IMR-90 (cell line): ENCODE measurements around the gene ARL10. TPM values are rescaled to one million over a fixed set of nuclear protein-coding genes. Genes with fewer than 3 reads are reported as not detected.

Experiments
- ATAC-seq: fragments of 200-7000 bp; cut with Tn5 transposase; 2 replicates; pipeline ENCODE4 v1.9.1; 2020; ENCODE audit warnings: low read depth, mild to moderate bottlenecking, moderate library complexity
- BruUV-seq: library from RNA; stranded (reverse); fragments of 400-500 nt; replicated peaks from 2 replicates; lab custom pipeline; 2021; lab: Mats Ljungman, UMichigan
- CTCF ChIA-PET: fragments of 300-600 bp; formaldehyde crosslinking; extraction: SDS; loops from one replicate; lab custom pipeline; 2021; ENCODE audit warnings: antibody characterized with exemption; lab: Yijun Ruan, JAX
- POLR2A ChIA-PET: fragments of 300-600 bp; sonication (Branson Sonifier 250); formaldehyde crosslinking; loops from one replicate; lab custom pipeline; 2022; ENCODE audit warnings: antibody characterized with exemption; ENCODE audit not compliant: unreplicated experiment; lab: Charles Lee
- DNase-seq: peaks from one replicate; pipeline ENCODE4 v3.0.0; 2013
- H2AFZ ChIP-seq: replicated peaks from 2 replicates; pipeline ENCODE3; 2013; ENCODE audit warnings: low read length, mild to moderate bottlenecking; ENCODE audit not compliant: poor library complexity
- H2AK5ac ChIP-seq: 2 replicates; pipeline ENCODE4 v1.6.1; 2013; ENCODE audit warnings: low read depth, low read length, inconsistent platforms
- H2AK9ac ChIP-seq: replicated peaks from 2 replicates; pipeline ENCODE3; 2013; ENCODE audit warnings: mild to moderate bottlenecking, low read depth, low read length, moderate library complexity; ENCODE audit not compliant: poor library complexity
- H2BK120ac ChIP-seq: 2 replicates; pipeline ENCODE4 v1.6.1; 2013; ENCODE audit warnings: low read depth, low read length, inconsistent platforms
- H2BK15ac ChIP-seq: 3 replicates; pipeline ENCODE4 v1.6.1; 2013; ENCODE audit warnings: low read depth, low read length, inconsistent platforms
- H2BK20ac ChIP-seq: 2 replicates; pipeline ENCODE4 v1.6.1; 2013; ENCODE audit warnings: low read depth, mild to moderate bottlenecking, inconsistent platforms, low read length, moderate library complexity
- H2BK5ac ChIP-seq: 2 replicates; pipeline ENCODE4 v1.6.1; 2013; ENCODE audit warnings: mild to moderate bottlenecking, low read depth, low read length, inconsistent platforms; ENCODE audit not compliant: poor library complexity, severe bottlenecking
- H3K14ac ChIP-seq: replicated peaks from 2 replicates; pipeline ENCODE4 v1.6.1; 2013; ENCODE audit warnings: low read depth, low read length, inconsistent platforms
- H3K18ac ChIP-seq: 2 replicates; pipeline ENCODE4 v1.6.1; 2013; ENCODE audit warnings: low read depth, low read length, control low read depth
- H3K23ac ChIP-seq: 2 replicates; pipeline ENCODE4 v1.6.1; 2013; ENCODE audit warnings: low read depth, low read length, inconsistent platforms
- H3K27ac ChIP-seq: 2 replicates; pipeline ENCODE4 v1.5.1; 2013; ENCODE audit warnings: mild to moderate bottlenecking, control low read depth, low read length; ENCODE audit not compliant: insufficient read depth
- H3K27me3 ChIP-seq: 2 replicates; pipeline ENCODE4 v1.6.1; 2013; ENCODE audit warnings: low read length; ENCODE audit not compliant: control insufficient read depth, insufficient read depth
- H3K36me3 ChIP-seq: 2 replicates; pipeline ENCODE4 v1.6.1; 2013; ENCODE audit warnings: low read length, mixed read lengths; ENCODE audit not compliant: control insufficient read depth, insufficient read depth
- H3K4ac ChIP-seq: 2 replicates; pipeline ENCODE4 v1.6.1; 2013; ENCODE audit warnings: low read depth, low read length, inconsistent platforms
- H3K4me1 ChIP-seq: 2 replicates; pipeline ENCODE4 v1.6.1; 2013; ENCODE audit warnings: low read length, mixed read lengths; ENCODE audit not compliant: control insufficient read depth, insufficient read depth
- H3K4me2 ChIP-seq: 2 replicates; pipeline ENCODE4 v1.6.1; 2013; ENCODE audit warnings: low read depth, mild to moderate bottlenecking, control low read depth, low read length, moderate library complexity
- H3K4me3 ChIP-seq: 2 replicates; pipeline ENCODE4 v1.5.1; 2013; ENCODE audit warnings: low read depth, mild to moderate bottlenecking, control low read depth, low read length, moderate library complexity; ENCODE audit not compliant: insufficient read depth
- H3K56ac ChIP-seq: 2 replicates; pipeline ENCODE4 v1.6.1; 2013; ENCODE audit warnings: low read length, inconsistent platforms; ENCODE audit not compliant: insufficient read depth; ENCODE audit errors: extremely low read depth
- H3K79me1 ChIP-seq, 2 experiments: 2 replicates each; pipeline ENCODE4 v1.6.1; 2013; ENCODE audit warnings: low read length in 2 of 2, inconsistent platforms in 1 of 2, low read depth in 1 of 2
- H3K9ac ChIP-seq: 2 replicates; pipeline ENCODE4 v1.6.1; 2013; ENCODE audit warnings: low read depth, low read length, control low read depth
- H3K9me1 ChIP-seq: 2 replicates; pipeline ENCODE4 v1.6.1; 2013; ENCODE audit warnings: low read length, inconsistent platforms; ENCODE audit not compliant: insufficient read depth
- H3K9me3 ChIP-seq: 2 replicates; pipeline ENCODE4 v1.6.1; 2013; ENCODE audit warnings: low read length; ENCODE audit not compliant: control insufficient read depth, insufficient read depth
- H4K20me1 ChIP-seq: 2 replicates; pipeline ENCODE4 v1.6.1; 2013; ENCODE audit warnings: low read length, inconsistent platforms; ENCODE audit not compliant: insufficient read depth
- H4K5ac ChIP-seq: 2 replicates; pipeline ENCODE4 v1.6.1; 2013; ENCODE audit warnings: mild to moderate bottlenecking, low read depth, low read length, control low read depth
- H4K8ac ChIP-seq, 2 experiments: 2 replicates each; pipeline ENCODE4 v1.6.1; 2013; ENCODE audit warnings: low read depth in 2 of 2, low read length in 2 of 2, control low read depth in 1 of 2, inconsistent platforms in 1 of 2
- H4K91ac ChIP-seq: 2 replicates; pipeline ENCODE4 v1.6.1; 2013; ENCODE audit warnings: low read depth, low read length, inconsistent platforms; ENCODE audit not compliant: insufficient read depth
- BHLHE40 ChIP-seq: fragments of 150-350 bp; IDR thresholded peaks from 2 replicates; pipeline ENCODE4 v1.6.1; 2016; ENCODE audit warnings: mild to moderate bottlenecking, low read depth, low read length
- FOS ChIP-seq: fragments of 150-350 bp; IDR thresholded peaks from 2 replicates; pipeline ENCODE4 v1.6.1; 2016; ENCODE audit warnings: low read depth, low read length
- MAFK ChIP-seq: IDR thresholded peaks from 2 replicates; pipeline ENCODE4 v1.6.1; 2012; ENCODE audit warnings: low read depth, low read length, improper control_type of control experiment
- MAZ ChIP-seq: IDR thresholded peaks from 2 replicates; pipeline ENCODE4 v1.6.1; 2012; ENCODE audit warnings: low read depth, mild to moderate bottlenecking, low read length, improper control_type of control experiment, moderate library complexity, borderline replicate concordance
- MXI1 ChIP-seq: IDR thresholded peaks from 2 replicates; pipeline ENCODE4 v1.6.1; 2012; ENCODE audit warnings: low read depth, mild to moderate bottlenecking, low read length, moderate library complexity, borderline replicate concordance
- NFE2L2 ChIP-seq: fragments of 150-350 bp; IDR thresholded peaks from 2 replicates; pipeline ENCODE4 v1.6.1; 2016; ENCODE audit warnings: low read depth, mild to moderate bottlenecking, low read length
- POLR2A ChIP-seq: IDR thresholded peaks from 2 replicates; pipeline ENCODE4 v1.6.1; 2012; ENCODE audit warnings: mild to moderate bottlenecking, low read depth, low read length
- RCOR1 ChIP-seq: IDR thresholded peaks from 2 replicates; pipeline ENCODE4 v1.6.1; 2012; ENCODE audit warnings: mild to moderate bottlenecking, low read length, improper control_type of control experiment; ENCODE audit not compliant: insufficient replicate concordance
- RFX5 ChIP-seq: IDR thresholded peaks from 2 replicates; pipeline ENCODE4 v1.8.0; 2012; ENCODE audit warnings: low read depth, mild to moderate bottlenecking, low read length, moderate library complexity
- SMC3 ChIP-seq: fragments of 150-350 bp; IDR thresholded peaks from 2 replicates; pipeline ENCODE4 v1.6.1; 2016; ENCODE audit warnings: low read depth, mild to moderate bottlenecking, antibody characterized with exemption, low read length, moderate library complexity
- WGBS, 2 experiments: methylation state at CpG; one replicate each; pipeline versions ENCODE4 v1.1.5 to v1.1.7; 2013; ENCODE audit warnings: missing lambda C conversion rate in 2 of 2; ENCODE audit not compliant: insufficient read length in 1 of 2; ENCODE audit errors: extremely low coverage in 2 of 2; 5-methylcytosine and 5-hydroxymethylcytosine counted together
- dilution Hi-C: fragments of 300-500 bp; cut with HindIII; formaldehyde crosslinking; loops from one replicate; pipeline ENCODE4 v1.14.3; 2018; ENCODE audit warnings: low sequenced_read_pairs; ENCODE audit not compliant: unreplicated experiment
- in situ Hi-C: fragments of 300-500 bp; cut with MboI; formaldehyde crosslinking; loops from 3 replicates; pipeline ENCODE4 v1.14.3; 2019; ENCODE audit warnings: low sequenced_read_pairs, inconsistent platforms, mixed read lengths
- intact Hi-C: fragments of 100-400 bp; cut with micrococcal nuclease; formaldehyde crosslinking; loops from 2 replicates; pipeline ENCODE4 v1.10.0; 2022
- polyA plus RNA-seq, 3 experiments: library from polyadenylated mRNA; depleted of rRNA; stranded (reverse); fragments of >200 nt; gene quantifications; 2 replicates each; pipeline ENCODE4 v1.2.3, GENCODE V29; 2012; ENCODE audit warnings: low replicate concordance in 1 of 3
- total RNA-seq: library from RNA; depleted of rRNA; stranded (reverse); fragments of >200 nt; gene quantifications from 2 replicates; pipeline ENCODE4 v1.2.3, GENCODE V29; 2012
- TF ChIP-seq, protein P1 (sequence below): fragments of 150-350 bp; IDR thresholded peaks from 2 replicates; pipeline ENCODE4 v1.6.1; 2016; ENCODE audit warnings: low read depth, mild to moderate bottlenecking, low read length, moderate library complexity, borderline replicate concordance
- TF ChIP-seq, protein P2 (sequence below): conservative IDR thresholded peaks from 2 replicates; pipeline ENCODE4 v1.5.1; 2012; ENCODE audit warnings: mild to moderate bottlenecking, low read depth, low read length, improper control_type of control experiment
- TF ChIP-seq, protein P3 (sequence below): fragments of 150-350 bp; IDR thresholded peaks from 2 replicates; pipeline ENCODE4 v1.6.1; 2017; ENCODE audit warnings: mild to moderate bottlenecking, antibody characterized with exemption, low read length, low read depth

The ARL10 gene
- total and polyA plus RNA-seq, 2 of the 4 experiments (the other 2 are of a cell fraction): 3.6 to 6.0 TPM

DNA sequence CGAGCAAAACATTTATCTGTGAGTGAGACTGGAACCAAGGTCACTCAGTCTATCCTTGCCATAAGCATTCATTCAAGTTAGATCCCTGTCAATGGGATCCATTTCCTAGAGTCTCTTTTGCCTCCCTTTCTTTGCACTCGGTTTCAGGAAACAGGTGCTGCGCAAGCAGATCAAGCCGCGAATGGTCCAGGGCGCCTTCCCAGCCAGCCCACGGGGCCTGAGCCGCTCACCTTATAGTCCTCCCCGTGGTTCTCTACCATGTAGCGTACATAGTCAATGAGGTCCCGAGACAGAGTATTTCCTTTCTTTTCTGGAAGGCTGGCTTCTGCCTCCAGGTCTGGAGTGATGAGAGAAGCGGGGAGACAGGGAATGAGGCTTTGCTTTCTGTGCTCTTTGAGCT, 19.7 kb downstream of the ARL10 start:
- Histone ChIP-seq H2AK5ac (no peak overlapping the region), H3K56ac (no peak overlapping the region), H2BK15ac (no peak overlapping the region), H2BK5ac (no peak overlapping the region), H2AK9ac (no peak overlapping the region), H2BK20ac (no peak overlapping the region), H3K9me1 (no peaks in the 10 kb centered on the region; the same call in 1 of the 2 replicates), H2AFZ (no peak overlapping the region), H3K27me3 (no peaks in the 10 kb centered on the region), H3K23ac (no peak overlapping the region), H3K27ac (no peak overlapping the region), H3K4me2 (no peak overlapping the region), H3K9me3 (no peaks in the 10 kb centered on the region), H3K9ac (no peak overlapping the region), H3K4me3 (no peak overlapping the region), H4K8ac (no peak overlapping the region), H3K4me1 (no peaks in the 10 kb centered on the region), H2BK120ac (no peak overlapping the region), H3K4ac (no peak overlapping the region), H4K5ac (no peak overlapping the region), H3K14ac (no peak overlapping the region), H4K20me1 (peaks cover 3% of the 10 kb centered on the region; the same call in 1 of the 2 replicates), H3K18ac (no peak overlapping the region), H3K79me1 (peaks cover 13 to 38% of the 10 kb centered on the region in 2 experiments; a peak in 3 of 4 replicates), H3K36me3 (peaks cover 38% of the 10 kb centered on the region), H4K91ac (no peak overlapping the region)
- ATAC-seq (no peak), DNase-seq (no peak)
- intact Hi-C loops: no loop called here
- dilution Hi-C loops: no loop called here
- in situ Hi-C loops: no loop called here
- BruUV-seq: no TSS peak
- ChIA-PET POLR2A (no interaction called here), CTCF (no interaction called here)
- WGBS, 2 experiments: 96% methylated on average over 5 of the region's 12 CpGs; no CpG with 5 or more reads in 1 of the 2 experiments
- TF ChIP-seq MAZ (no peak), RFX5 (no peak), MXI1 (no peak), MAFK (no peak), BHLHE40 (no peak), FOS (no peak), NFE2L2 (no peak), POLR2A (no peak), SMC3 (no peak), RCOR1 (no peak)
- TF ChIP-seq, protein P1, sequence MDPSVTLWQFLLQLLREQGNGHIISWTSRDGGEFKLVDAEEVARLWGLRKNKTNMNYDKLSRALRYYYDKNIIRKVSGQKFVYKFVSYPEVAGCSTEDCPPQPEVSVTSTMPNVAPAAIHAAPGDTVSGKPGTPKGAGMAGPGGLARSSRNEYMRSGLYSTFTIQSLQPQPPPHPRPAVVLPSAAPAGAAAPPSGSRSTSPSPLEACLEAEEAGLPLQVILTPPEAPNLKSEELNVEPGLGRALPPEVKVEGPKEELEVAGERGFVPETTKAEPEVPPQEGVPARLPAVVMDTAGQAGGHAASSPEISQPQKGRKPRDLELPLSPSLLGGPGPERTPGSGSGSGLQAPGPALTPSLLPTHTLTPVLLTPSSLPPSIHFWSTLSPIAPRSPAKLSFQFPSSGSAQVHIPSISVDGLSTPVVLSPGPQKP: no peak
- TF ChIP-seq, protein P2, sequence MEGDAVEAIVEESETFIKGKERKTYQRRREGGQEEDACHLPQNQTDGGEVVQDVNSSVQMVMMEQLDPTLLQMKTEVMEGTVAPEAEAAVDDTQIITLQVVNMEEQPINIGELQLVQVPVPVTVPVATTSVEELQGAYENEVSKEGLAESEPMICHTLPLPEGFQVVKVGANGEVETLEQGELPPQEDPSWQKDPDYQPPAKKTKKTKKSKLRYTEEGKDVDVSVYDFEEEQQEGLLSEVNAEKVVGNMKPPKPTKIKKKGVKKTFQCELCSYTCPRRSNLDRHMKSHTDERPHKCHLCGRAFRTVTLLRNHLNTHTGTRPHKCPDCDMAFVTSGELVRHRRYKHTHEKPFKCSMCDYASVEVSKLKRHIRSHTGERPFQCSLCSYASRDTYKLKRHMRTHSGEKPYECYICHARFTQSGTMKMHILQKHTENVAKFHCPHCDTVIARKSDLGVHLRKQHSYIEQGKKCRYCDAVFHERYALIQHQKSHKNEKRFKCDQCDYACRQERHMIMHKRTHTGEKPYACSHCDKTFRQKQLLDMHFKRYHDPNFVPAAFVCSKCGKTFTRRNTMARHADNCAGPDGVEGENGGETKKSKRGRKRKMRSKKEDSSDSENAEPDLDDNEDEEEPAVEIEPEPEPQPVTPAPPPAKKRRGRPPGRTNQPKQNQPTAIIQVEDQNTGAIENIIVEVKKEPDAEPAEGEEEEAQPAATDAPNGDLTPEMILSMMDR: no peak
- TF ChIP-seq, protein P3, sequence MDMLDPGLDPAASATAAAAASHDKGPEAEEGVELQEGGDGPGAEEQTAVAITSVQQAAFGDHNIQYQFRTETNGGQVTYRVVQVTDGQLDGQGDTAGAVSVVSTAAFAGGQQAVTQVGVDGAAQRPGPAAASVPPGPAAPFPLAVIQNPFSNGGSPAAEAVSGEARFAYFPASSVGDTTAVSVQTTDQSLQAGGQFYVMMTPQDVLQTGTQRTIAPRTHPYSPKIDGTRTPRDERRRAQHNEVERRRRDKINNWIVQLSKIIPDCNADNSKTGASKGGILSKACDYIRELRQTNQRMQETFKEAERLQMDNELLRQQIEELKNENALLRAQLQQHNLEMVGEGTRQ: no peak
